Activated naive CD4-positive, alpha-beta T cell treated with anti-CD3 and anti-CD28 coated beads for 36 hours (primary cell): ENCODE data around the gene ZIC5. TPM values are rescaled to one million over a fixed set of nuclear protein-coding genes. Genes with fewer than 3 reads are reported as not detected.

Experiments used
- CTCF ChIA-PET: fragments of 350-600 bp; sonication (Branson Sonifier 250); formaldehyde crosslinking; loops from one replicate; lab custom pipeline; 2021; ENCODE audit warnings: antibody characterized with exemption; lab: Charles Lee
- DNase-seq: peaks from one replicate; pipeline ENCODE4 v3.0.0-alpha.2; 2020
- H3K27ac Mint-ChIP-seq: one replicate; pipeline ENCODE4 v1.8.0; 2021; ENCODE audit warnings: mild to moderate bottlenecking, mixed read lengths
- H3K27me3 Mint-ChIP-seq: one replicate; pipeline ENCODE4 v1.8.0; 2021; ENCODE audit warnings: low read depth, mixed read lengths
- H3K36me3 Mint-ChIP-seq: one replicate; pipeline ENCODE4 v1.8.0; 2021; ENCODE audit warnings: low read depth, mixed read lengths
- H3K4me1 Mint-ChIP-seq: one replicate; pipeline ENCODE4 v1.8.0; 2021; ENCODE audit warnings: low read depth, mixed read lengths
- H3K4me3 Mint-ChIP-seq: one replicate; pipeline ENCODE4 v1.8.0; 2021; ENCODE audit warnings: mild to moderate bottlenecking, moderate library complexity, mixed read lengths
- H3K9me3 Mint-ChIP-seq: one replicate; pipeline ENCODE4 v1.8.0; 2021; ENCODE audit warnings: mixed read lengths
- intact Hi-C: fragments of 100-400 bp; cut with micrococcal nuclease; formaldehyde crosslinking; loops from one replicate; pipeline ENCODE4 v1.15.1; 2023
- total RNA-seq, 2 experiments: library from RNA; stranded (reverse); gene quantifications; one replicate each; pipeline ENCODE4 v1.2.3, GENCODE V29; 2021

ZIC5 gene
- total RNA-seq, 2 experiments from 2014 or later = not detected

DNA sequence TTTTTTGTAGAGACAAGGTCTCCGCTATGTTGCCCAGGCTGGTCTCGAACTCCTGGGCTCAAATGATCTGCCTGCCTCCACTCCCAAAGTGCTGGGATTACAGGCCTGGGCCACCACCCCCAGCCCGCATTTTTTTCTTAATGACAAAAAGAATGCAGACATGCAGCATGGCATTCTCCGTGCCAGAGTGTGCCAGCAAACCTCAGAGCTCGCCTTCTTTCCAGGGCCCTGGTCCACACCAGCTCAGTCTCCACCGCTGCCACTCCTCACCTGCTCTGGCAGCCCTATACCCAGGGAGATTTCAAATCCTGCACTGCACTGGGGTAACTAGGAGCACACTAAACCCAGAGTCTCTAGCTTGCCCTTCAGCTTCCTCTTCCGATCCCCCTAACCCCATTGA lies 41.7 kb downstream of the ZIC5 start:
- intact Hi-C loops = no loop called here
- Mint-ChIP-seq H3K9me3 (no peaks in the 10 kb centered on the region), H3K36me3 (no peaks in the 10 kb centered on the region), H3K4me1 (no peaks in the 10 kb centered on the region), H3K4me3 (no peak overlapping the region), H3K27me3 (peaks cover 6% of the 10 kb centered on the region), H3K27ac (no peak overlapping the region)
- no peak for DNase-seq
- CTCF ChIA-PET = interaction anchor here (0.6 kb wide), 1 partner anchor 223 kb away, joined by 3 read pairs; no protein-coding TSS in a partner anchor

- Mint-ChIP-seq H3K9me3 (no peaks in the 10 kb centered on the region), H3K4me1 (no peaks in the 10 kb centered on the region), H3K36me3 (no peaks in the 10 kb centered on the region), H3K4me3 (no peak overlapping the region), H3K27ac (no peak overlapping the region), H3K27me3 (peaks cover 10% of the 10 kb centered on the region)
- intact Hi-C loops = no loop called here
- DNase-seq = no peak
- CTCF ChIA-PET = interaction anchor here (0.5 to 1.7 kb wide), 3 partner anchors 10 to 311 kb away, joined by 3 to 5 read pairs (median 4); no protein-coding TSS in a partner anchor
Measured at GRCh38 chr13:99926014-99926731, 45.4 kb downstream of the ZIC5 start.

DNA sequence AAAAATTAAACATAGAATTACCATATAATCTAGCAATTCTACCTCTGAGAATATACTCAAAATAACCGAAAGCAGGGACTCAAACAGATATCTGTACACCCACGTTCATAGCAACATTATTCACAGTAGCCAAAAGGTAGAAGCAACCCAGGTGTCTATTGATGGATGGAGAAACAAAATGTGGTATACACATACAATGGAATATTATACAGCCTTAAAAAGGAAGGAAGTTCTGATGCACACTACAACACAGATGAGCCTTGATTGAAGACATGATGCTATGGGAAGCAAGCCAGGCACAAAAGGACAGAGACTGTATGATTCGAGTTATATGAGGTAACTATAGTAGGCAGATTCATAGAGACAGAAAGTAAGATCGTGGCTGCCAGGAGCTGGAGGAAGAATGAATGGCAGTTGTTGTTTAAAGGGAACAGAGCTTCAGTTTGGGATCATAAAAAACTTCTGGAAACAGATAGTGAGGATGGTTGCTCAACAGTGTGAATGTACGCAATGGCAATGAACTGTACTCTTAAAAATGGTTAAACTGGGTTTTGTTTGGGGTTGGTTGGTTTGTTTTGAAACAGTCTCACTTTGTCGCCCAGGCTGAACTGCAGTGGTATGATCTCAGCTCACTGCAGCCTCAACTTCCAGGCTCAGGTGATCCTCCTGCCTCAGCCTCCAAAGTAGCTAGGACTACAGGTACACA lies 47.5 kb downstream of the ZIC5 start:
- no peak overlapping the region for H3K4me3 Mint-ChIP-seq

DNA sequence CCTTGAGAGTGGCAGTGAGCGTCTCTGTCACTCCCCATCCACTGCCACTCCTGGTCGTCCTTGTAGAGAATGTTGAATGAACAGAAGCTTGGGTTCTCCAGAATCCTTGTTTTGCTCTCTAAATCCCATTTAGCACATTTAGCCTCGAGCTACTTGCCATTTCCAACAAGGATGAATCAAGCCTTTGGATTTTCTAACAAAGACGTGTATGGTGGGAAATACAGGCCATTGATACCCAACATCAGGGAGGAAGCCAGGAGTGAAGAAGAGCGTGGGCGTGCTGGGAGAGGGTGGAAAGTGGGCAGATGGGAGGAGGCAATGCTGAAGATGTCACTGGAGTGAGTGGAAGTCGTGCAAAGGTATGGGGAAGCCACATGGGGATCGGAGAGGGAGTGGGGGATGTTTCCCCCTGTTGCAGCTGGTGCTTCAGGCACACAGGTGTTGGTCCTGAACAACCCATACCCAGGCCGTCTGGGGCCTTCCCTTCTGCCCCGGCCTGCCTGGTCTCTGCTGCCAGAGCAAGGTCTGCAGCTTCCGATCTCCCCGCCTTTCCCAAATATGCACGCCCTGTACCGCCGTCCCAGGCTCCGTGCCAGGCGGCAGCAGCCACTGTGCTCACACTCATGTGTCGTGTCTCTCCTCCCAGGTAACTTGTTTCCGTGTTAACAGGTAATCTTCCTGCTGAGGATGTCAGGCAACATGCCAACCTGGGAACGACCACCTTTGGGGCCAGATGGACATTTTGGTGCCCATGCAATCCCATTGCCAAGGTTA lies 48.7 kb downstream of the ZIC5 start:
- H3K4me1 Mint-ChIP-seq = no peaks in the 10 kb centered on the region
- no peak overlapping the region for H3K27ac Mint-ChIP-seq
- peaks cover 10% of the 10 kb centered on the region for H3K27me3 Mint-ChIP-seq
- no peak overlapping the region for H3K4me3 Mint-ChIP-seq
- no peak for DNase-seq
- intact Hi-C loops = no loop called here
- no peaks in the 10 kb centered on the region for H3K9me3 Mint-ChIP-seq
- CTCF ChIA-PET = no interaction called here
- H3K36me3 Mint-ChIP-seq = no peaks in the 10 kb centered on the region

More for the DNA sequence above, 47.5 kb downstream of the ZIC5 start:
- H3K27me3 Mint-ChIP-seq = peaks cover 10% of the 10 kb centered on the region
- no peak overlapping the region for H3K27ac Mint-ChIP-seq
- H3K4me1 Mint-ChIP-seq = no peaks in the 10 kb centered on the region
- no peaks in the 10 kb centered on the region for H3K36me3 Mint-ChIP-seq
- no peaks in the 10 kb centered on the region for H3K9me3 Mint-ChIP-seq
- intact Hi-C loops = no loop called here
- DNase-seq = no peak
- CTCF ChIA-PET = interaction anchor here (0.6 kb wide), 1 partner anchor 445 kb away, joined by 3 read pairs; no protein-coding TSS in a partner anchor

GRCh38 chr13:99919132-99919531 lies 52.4 kb downstream of the ZIC5 start:
- H3K4me3 Mint-ChIP-seq = no peak overlapping the region
- H3K9me3 Mint-ChIP-seq = no peaks in the 10 kb centered on the region
- intact Hi-C loops = no loop called here
- H3K4me1 Mint-ChIP-seq = no peaks in the 10 kb centered on the region
- no peak for DNase-seq
- H3K36me3 Mint-ChIP-seq = no peaks in the 10 kb centered on the region
- H3K27ac Mint-ChIP-seq = no peak overlapping the region
- peaks cover 9% of the 10 kb centered on the region for H3K27me3 Mint-ChIP-seq
- CTCF ChIA-PET = interaction anchor here (0.6 to 1.1 kb wide), 3 partner anchors 33 to 444 kb away, joined by 3 to 4 read pairs (median 3); no protein-coding TSS in a partner anchor

DNA sequence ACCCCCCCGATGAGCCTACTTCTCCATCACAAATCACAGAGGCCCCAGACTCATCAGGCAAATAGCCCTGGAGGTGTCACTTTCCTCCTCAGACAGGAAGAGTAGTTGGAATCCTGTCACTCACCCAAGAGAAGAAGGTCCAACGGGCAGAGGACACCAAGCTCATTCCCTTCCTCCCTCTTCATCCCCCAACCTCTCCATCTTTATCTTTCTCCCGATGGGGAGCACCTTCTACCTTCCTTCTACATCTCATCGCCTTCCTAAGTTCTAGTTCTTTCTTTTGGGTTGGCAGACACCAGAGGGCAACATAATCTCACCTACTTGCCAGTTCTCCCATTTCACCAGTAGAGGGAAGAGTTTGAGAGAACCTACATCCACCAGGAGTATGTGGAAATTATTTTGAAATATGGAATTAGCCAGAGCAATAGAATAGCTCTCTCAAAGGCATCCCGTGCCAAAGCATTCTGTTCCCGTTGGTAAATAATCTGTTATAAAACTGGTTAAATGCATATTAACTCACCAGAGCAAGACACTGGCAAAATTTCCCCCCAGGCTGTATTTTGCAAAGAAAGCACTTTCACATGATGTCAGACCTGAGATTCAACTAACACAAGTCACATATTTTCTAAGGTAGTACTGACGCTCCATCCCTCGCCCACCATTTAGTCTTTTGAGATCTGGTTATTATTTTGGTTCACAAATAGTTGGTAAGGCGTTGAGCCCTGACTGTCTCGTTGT lies 55.0 kb downstream of the ZIC5 start:
- H3K36me3 Mint-ChIP-seq = no peaks in the 10 kb centered on the region
- intact Hi-C loops = loop anchor here (1.0 kb wide), 3 partner anchors 260 to 598 kb away; no protein-coding TSS in a partner anchor
- H3K27ac Mint-ChIP-seq = no peak overlapping the region
- peaks cover 9% of the 10 kb centered on the region for H3K27me3 Mint-ChIP-seq
- H3K4me3 Mint-ChIP-seq = no peak overlapping the region
- no peaks in the 10 kb centered on the region for H3K9me3 Mint-ChIP-seq
- DNase-seq = peak; percentile 40
- CTCF ChIA-PET = interaction anchor here (0.5 to 3.0 kb wide), 19 partner anchors 9 to 1568 kb away, joined by 3 to 25 read pairs (median 5); no protein-coding TSS in a partner anchor
- H3K4me1 Mint-ChIP-seq = peaks cover 7% of the 10 kb centered on the region

DNA sequence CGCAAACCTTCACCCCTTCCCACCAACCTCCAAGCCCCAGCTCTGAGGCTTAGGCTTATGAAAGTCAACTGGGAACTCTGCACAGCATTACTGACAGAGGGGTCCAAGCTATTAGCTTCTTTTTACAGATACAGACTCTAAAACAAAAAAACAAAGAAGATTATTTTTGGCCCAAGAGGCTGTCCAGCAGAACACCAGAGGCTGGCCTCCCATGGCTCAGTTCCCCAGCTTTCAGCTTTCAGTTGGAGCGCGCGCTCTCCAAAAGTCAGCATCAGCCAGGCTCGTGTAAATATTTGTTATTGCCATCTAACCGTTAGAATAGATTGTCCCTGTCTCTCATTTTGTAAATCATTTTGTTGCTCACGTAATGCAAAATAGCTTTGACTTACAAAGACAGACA lies 58.4 kb downstream of the ZIC5 start:
- no peak overlapping the region for H3K27ac Mint-ChIP-seq
- H3K27me3 Mint-ChIP-seq = peaks cover 19% of the 10 kb centered on the region
- peaks cover 14% of the 10 kb centered on the region for H3K4me1 Mint-ChIP-seq
- no peak overlapping the region for H3K4me3 Mint-ChIP-seq
- no peaks in the 10 kb centered on the region for H3K36me3 Mint-ChIP-seq
- DNase-seq = no peak
- intact Hi-C loops = no loop called here
- CTCF ChIA-PET = interaction anchor here (0.6 to 3.6 kb wide), 7 partner anchors 14 to 603 kb away, joined by 3 to 30 read pairs (median 4); no protein-coding TSS in a partner anchor
- H3K9me3 Mint-ChIP-seq = no peaks in the 10 kb centered on the region

Other genes with a start within 250 kb of the ZIC5 start
- gene ZIC2, start 10.0 kb upstream of the ZIC5 start, total RNA-seq = not detected
- gene PCCA, start 117.3 kb upstream of the ZIC5 start, total RNA-seq = 1 to 10 TPM; 6.8 to 8.1 TPM